HG03064 (cell line): ENCODE results near the gene DDX24.

Experiments used
- ATAC-seq: cut with Tn5 transposase; IDR thresholded peaks from one replicate; pipeline ENCODE4 v1.9.1; 2021; ENCODE audit warnings: low read depth; ENCODE audit not compliant: unreplicated experiment

The DDX24 gene

DNA sequence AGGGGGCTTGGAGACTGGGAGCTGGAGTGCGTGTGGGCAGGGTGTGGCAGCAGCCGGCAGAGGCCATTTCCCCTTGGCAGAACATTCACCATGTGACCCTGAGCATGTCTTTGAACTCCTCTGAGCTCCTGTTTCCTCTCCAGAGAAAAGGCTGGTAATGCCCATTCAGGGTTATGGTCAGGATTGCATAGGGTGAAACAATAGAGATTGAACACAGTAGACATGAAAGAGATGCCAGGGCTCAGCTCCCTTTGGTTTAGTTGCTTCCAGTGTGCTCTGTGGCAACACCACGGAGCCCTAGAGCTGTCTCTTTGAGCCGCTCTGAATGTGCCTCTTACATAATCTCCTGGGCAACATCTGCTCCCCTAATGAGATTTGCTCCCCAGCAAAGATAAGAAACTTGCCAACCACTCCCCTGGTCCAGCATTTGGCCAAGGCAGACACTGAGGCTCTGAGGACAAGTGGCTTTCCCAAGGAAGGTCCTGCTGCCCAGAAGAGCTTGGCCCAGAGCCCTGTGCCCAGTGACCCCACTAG, 34.1 kb upstream of the DDX24 start:
- no peak for ATAC-seq

DNA sequence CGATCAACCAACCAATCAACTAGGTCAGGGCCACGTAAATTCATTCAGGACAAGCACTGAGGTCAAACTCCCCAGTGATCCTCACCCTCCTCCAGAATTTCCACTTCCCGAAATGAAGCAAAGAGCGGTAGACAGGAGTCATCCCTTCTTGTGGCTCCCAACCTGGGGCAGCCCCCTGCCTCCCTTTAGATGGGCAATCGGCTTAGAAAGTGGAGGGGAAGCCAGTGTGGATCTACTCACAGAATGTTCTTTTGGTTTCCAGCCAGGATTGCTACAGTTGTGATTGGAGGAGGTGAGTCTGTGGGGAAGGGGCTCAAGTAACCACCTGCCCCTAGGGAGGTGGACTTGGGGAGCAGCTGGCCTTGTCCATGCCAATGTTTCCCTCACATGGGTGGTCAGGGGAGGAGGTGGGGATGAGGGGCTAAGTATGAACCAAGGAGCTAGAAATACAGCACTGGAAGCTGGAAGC, 33.6 kb upstream of the DDX24 start:
- ATAC-seq: no peak

DNA sequence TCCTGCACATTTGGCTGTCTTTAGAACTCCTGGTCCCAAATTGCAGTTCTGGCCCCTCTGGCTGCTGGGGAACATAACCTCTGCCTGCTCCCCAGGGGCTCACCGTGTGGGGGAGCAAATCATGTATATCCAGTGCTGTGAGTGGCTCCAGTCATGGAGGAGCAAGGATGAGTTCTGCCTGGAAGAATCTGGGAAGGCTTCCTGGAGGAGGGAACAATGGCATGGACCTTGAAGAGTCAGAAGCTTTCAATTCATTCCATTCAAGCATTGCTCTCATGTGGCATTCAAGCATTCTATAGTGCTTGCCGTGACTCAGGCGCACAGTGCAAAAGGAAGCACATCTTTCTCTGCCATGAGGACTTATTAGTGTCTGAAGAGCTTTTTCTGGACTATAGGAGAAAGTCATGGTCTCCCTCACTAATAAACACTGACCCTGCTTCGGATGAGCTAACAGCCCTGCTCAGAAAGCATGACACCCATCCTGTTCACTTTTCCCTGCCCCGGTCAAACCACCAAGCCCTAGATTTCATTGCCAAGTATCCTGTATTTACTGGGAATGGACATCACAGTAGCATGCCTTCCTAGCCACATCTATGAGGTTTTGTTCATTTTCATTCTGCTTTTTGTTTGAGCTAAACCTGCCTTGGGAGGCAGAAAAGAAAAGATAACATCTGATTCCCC, 33.0 kb upstream of the DDX24 start:
- no peak for ATAC-seq

DNA sequence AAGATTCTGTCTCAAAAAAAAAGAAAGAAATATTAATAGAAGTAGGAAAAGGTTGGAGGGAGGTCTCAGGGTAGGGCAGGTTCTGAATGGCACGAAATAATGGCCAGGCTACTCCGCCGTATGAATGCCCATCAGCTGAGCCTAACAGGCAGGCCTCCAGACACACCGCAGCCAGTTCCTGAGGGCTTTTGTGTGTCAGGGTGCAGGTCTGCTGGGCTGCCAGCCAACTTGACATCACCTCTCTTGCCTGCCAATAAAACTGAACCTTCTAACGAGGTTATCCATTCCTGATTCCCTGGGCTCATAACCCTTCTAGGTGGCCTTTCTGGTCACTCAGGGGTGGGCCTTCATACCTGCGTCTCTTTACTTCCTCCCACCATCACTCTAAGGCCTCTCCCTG, 32.5 kb upstream of the DDX24 start:
- ATAC-seq: no peak

DNA sequence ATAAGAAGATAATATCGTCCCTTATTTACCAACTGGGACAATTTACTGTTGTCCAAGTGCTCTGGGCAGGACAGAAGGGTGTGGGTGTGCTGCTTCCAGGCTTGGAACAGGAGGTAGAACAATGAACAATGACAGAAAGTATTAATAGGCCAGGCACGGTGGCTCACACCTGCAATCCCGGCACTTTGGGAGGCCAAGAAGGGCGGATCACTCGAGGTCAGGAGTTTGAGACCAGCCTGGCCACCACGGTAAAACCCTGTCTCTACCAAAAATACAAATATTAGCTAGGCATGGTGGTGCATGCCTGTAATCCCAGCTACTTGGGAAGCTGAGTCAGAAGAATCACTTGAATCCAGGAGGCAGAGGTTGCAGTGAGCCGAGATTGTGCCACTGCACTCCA, 32.1 kb upstream of the DDX24 start:
- ATAC-seq: no peak

DNA sequence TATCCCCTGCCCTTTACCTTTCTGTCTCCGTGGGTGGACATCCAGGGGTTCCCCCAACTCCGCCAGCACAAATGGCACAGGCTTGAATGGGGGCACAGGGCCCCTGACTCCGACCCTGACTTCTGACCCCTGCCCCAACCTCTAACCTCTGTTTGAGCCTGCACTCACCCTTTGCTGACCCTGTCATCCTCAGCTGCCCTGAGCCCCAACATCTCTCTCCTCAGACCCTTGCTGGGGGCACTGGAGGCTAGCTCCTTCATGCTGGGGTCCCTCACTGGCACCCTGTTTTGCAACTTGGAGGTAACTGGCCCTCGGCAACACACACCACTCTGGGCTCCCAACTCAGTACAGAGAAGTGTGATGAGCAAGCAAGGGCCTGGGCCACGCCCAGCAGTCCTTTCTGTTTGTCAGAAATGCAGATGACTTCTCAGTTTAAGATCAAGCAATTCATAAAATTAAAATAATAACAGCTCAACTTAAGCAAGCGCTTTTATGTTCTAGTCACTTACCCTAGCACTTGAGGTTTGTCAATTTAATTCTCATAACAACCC, 31.6 kb upstream of the DDX24 start:
- no peak for ATAC-seq

DNA sequence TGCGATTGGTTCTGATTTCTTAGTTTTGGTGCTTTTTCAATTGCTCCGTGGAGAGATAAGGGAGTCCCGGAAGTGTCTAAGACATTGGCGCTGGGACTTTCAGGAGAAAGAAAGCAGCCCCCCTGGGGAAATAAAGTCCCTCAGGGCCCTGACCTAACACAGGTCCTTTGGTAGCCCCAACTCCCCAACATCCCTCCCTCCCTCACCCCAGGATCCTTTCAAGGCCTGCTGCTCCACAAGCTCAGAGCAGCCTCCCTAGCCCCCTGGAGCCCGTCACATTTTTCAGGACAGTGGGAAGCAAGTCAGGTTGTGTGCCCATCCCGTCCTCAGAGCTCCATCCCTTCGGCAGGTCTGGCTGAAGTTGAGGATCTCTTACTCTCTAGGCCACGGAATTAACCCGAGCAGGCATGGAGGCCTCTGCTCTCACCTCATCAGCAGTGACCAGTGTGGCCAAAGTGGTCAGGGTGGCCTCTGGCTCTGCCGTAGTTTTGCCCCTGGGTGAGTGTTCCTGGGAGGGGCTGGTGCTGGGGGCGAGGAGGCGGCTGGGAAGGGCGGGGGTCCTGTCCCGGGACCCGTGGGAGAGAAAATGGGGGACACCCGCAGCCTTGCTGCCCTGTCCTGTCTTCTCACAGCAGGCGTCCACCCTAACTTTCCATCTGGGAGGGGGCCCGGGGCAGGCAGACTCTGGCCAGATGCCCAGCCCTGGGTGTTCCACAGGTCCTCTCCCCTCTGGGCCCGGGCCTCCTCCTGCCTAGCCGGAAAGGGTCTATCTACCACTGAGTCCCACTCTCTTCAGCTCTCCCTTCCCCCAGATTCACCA, 30.5 kb upstream of the DDX24 start:
- no peak for ATAC-seq

DNA sequence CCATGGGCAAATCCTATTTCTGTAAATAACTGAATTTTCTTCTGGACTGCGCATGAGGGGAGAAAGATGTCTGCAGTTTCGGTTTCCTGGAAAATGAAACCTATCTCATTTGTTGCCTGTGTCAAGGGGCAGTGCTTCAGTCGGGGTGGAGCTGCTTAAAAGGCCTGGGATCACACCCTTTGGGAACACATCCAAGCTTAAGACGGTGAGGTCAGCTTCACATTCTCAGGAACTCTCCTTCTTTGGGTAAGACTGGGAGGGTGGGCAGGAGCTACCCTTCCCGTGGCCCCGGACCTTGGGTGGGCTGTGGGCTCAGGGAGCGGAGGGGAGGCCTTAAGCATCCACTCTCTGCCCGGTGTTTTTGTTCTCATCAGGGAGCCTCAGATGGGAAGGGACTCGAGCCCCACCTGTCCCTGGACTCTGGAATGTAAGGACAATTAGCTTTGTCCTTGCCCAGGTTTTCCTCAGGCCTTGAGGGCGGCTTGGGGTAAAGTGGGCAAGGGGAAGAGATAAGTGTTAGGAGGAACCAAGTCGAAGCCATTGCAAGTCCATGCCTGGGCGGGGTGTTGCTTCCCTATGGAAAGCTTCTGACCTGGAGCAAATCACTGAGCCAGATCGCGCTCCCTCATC, 29.7 kb upstream of the DDX24 start, which contains the start of gene IFI27:
TSS of gene IFI27 (plus strand) at position 185 of the 630 bp plus-strand sequence.
- ATAC-seq: no peak

DNA sequence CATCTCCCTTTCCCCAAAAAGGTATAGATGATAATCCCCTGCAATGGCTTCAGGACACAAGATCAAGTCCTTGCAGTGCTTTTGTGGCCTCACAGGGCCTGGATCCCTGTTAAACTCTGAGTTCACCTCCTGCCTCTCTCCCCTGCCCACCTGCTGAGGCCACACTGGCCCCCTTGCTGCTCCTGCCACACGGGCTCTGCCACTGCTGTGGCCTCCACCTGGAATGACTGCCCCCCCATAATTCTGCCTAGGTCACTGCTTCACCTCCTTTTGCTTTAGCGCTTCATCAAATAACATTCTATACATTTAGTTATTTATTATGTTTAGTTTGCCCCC, 28.9 kb upstream of the DDX24 start:
- ATAC-seq: no peak

DNA sequence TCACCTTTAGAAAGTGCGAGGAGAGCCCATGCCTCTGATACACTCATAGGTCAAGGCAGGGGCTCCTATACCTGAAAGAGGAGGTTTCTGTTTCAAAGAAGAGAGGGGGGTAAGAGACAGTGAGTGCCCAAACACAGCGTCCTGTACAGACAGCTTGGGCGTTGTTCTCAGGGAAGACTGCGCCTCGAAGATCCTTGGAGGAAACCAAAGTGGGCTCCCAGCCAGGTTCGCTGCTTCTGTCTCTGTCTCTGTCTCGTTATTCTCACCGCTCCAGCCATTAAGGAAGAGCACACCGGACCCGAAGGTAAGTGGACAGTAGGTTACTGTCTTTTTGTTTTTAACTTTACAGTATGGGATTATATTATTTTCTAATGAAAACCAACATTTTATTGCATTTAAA, 23.7 kb upstream of the DDX24 start:
- no peak for ATAC-seq

DNA sequence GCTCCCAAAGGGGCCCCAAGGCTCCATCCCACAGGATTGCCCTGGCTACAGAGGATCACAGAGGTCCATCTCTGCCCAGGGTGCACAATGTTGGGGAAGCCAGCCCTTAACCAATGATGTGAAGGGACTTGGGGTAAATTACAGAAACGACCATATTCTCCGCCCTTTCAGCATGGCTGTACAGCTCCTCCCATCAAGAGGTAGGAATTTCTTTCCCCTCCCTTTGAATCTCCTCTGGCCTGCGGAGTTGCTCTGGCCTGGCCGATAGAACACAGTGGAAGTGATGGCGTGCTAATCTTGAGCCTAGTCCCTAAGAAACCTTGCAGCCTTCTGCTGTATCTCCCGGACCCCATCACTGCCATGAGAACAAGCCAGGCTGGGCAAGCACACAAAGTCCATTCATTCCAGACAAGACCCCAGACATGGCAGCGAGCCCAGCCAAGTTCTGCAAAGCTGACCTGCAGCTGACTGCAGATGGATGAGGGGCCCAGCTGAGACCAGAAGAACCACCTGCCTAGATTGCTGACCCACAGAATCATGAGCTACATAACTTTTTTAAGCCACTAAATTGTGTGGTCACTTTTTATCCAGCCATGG, 22.6 kb upstream of the DDX24 start:
- ATAC-seq: no peak

DNA sequence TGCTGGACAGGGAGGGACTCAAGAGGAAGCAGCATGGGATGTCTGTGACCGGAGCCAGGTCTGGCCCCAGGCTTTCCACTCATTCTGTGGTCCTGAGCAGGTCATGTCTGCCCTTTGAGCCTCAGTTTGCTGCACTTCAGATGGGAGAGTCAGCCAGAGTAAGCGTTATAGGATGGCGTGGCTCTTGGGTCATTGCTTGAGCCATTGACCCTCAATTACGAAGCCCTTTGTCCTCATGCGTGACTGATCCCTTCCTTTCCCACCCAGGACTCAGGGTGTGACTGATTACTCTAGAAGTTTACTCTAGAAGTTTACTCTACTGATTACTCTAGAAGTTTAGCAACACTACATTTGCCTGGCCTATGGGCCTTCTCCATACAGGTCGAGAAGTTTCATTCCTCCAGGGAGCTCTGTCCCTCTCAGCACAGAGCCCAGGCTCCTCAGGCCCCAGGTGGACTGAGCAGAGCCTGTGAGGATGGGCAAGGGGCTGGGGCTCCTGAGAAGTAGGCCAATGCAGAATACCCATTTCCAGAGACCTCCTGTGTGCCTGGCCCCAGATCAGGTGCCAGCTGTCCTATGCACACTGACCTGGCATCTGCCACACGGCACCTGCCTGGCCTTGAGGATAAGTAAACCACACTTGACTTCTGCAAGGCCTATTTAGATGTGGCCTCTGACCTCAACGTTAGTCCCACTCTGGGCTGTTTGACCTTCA, 21.9 kb upstream of the DDX24 start:
- ATAC-seq: no peak

DNA sequence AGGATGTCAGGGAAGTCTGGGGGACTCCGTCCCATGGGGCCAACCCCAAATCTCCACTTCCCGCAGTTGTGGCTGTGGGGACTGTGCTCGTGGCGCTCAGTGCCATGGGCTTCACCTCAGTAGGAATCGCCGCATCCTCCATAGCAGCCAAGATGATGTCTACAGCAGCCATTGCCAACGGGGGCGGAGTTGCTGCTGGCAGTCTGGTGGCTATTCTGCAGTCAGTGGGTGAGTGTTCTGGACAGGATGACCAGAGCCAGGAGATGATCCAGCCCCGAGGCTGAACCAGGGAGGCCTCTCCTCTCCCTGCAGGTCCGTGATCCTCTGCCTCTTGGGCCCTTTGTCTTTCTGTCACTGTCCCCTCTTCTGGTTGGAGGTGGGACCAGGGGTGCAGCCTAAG, 20.7 kb upstream of the DDX24 start:
- no peak for ATAC-seq

DNA sequence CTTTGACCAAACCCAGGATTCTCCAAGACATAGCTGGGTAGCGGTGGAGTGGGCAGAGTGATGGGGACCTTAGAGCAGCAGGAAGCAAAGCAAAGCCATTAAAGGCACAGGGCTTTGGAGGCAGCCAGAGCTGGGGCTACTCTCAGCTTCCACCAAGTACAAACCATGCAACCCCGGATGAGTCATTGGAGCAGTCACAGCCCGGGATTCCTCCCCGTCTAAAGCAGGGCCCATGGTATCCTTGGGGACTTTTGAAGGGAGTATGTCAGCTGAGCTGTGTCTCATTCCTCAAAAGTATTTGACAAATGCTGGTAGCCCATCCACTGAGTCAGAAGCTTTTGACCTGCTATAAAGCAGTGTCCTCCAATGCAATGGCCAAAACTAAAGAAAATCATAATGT, 19.8 kb upstream of the DDX24 start:
- ATAC-seq: no peak

DNA sequence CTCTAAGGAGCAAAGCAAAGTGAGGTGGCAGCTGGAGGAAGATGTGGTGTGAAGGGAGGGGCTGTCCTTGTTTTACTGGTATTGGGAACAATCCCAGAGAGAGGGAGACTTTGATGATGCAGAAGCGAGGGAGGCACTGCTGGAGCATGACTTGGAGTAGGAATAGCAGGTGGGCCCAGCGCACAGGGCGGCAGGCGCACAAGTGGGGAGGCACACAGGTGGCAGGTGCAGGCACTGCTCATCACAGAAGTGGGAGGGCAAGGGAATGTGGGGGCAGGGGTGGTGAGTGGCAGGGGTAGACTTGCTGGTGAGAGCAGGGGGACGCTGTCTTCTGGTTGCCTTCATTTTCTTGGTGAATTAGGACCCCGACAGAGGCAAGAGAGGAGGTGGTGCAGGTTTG, 18.0 kb upstream of the DDX24 start:
- ATAC-seq: no peak

DNA sequence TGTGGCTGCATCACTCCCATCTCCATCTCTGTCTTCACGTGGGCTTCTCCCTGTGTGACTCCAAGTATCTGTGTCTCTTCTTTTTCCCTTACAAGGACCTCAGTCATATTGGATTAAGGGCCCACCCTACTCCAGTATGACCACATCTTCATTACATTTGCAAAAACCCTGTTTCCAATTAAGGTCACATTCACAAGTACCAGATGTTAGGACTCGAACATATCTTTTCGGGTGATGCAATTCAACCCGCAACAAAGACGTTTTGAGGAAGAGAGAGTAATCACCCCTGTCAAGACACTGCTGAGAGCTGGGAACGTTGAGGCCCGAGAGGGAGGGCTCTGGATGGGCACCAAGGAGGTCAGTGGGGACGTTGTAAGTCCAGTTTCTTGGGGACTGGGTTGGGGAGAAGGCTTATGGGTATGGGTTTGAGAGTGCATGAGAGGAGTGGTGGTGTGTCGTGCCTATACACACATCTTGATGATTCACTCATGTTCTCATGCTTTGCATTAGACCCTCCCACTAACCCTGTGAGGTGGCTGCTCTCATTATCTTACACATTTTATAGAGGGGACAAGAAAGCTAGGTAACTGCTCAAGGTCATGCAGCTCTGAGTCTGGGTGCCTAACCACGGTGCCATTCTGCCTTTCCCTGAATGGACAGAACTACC, 17.5 kb upstream of the DDX24 start:
- ATAC-seq: no peak

DNA sequence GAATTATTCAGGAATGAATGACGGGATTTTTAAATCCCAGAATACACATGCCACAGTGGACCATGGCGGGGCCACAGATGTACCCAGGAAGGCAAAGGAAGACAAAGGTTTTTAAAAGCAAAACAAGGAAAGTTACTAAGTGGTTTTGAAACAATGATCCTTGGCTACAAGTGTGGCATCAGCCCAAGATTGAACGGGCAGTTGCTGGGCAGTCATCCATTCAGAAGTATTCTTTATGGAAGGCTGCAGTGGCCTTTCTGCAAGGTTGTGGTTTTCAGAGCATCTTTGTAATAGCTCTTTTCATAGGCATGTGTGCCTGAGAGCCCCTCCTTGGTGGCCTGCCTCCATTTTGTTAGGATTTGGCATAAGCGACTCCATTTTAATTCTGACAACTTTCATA, 16.1 kb upstream of the DDX24 start:
- ATAC-seq: no peak

DNA sequence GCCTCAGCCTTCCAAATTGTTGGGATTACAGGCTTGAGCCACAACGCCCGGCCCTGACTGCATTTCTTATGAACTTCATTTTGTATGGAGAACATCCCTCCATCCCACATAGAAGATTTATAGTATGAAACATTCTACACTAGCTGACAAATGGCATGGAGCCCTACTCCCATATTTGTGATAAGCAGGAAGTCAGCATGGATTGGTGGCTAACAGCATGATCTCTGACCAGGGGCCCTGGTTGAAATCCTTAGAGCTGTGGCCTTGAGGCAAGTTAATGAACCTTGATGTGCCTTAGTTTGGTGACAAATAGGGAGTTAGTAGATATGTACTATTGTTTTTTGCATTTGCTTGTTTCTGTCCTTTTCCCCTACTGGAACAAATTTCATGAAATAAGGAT, 12.4 kb upstream of the DDX24 start:
- no peak for ATAC-seq

DNA sequence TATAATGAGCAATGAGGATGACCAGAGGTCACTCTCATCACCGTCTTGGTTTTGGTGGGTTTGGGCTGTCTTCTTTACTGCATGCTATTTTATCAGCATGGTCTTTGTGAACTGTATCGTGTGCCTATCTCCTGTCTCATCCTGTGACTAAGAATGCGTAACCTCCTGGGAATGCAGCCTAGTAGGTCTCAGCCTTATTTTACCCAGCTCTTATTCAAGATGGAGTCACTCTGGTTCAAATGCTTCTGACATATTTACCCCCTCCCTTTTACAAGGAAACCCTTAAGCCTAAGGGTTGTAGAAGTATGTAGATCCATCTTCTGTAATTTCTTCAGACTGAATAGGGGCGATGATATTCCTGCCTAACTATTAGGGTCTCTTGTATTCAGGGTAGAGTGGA, 8.5 kb upstream of the DDX24 start:
- no peak for ATAC-seq

DNA sequence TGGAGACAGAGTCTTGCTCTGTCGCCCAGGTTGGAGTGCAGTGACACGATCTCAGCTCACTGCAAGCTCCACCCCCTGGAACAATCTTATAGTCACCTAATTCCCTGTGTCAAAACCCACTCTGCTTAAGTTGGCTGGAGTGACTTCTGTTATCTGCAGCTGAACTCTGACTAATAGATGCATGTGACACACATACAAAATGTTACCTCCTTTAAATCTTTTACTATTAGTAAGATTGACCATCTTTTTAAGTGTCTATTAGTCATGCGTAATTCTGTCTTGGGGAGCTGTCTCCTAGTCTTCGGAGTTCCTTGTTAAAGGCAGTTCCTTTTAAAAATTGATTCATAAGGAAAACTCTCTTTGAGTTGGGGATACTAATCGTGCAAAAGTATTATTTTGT, 7.5 kb upstream of the DDX24 start:
- no peak for ATAC-seq
